HG02798 (cell line): ENCODE data around the gene DNM1L.

Source experiments
- ATAC-seq: cut with Tn5 transposase; IDR thresholded peaks from one replicate; pipeline ENCODE4 v1.9.1; 2021; ENCODE audit warnings: mild to moderate bottlenecking; ENCODE audit not compliant: unreplicated experiment, poor library complexity

Gene DNM1L

GRCh38 chr12:32679091-32679919, at the start of gene DNM1L:
Gene DNM1L (plus strand): TSS chr12:32679301. CDS start chr12:32679364, 63 bp downstream.
- peak; percentile 97 for ATAC-seq

- no peak for ATAC-seq
Observed at GRCh38 chr12:32641287-32641901, 37.7 kb upstream of the DNM1L start.

- no peak for ATAC-seq
Observed at GRCh38 chr12:32644431-32644830, 34.7 kb upstream of the DNM1L start.

- ATAC-seq, result no peak
Observed at GRCh38 chr12:32647275-32647674, 31.8 kb upstream of the DNM1L start.

GRCh38 chr12:32650508-32650907, 28.6 kb upstream of the DNM1L start:
- ATAC-seq, result no peak

- ATAC-seq, result no peak
Observed at GRCh38 chr12:32651151-32651955, 27.7 kb upstream of the DNM1L start.

- ATAC-seq, result no peak
Observed at GRCh38 chr12:32651956-32652210, 27.2 kb upstream of the DNM1L start.

GRCh38 chr12:32659908-32660440, 19.1 kb upstream of the DNM1L start:
- ATAC-seq, result no peak

- ATAC-seq, result no peak
Observed at GRCh38 chr12:32661706-32662105, 17.4 kb upstream of the DNM1L start.

- no peak for ATAC-seq
Observed at GRCh38 chr12:32662665-32663064, 16.4 kb upstream of the DNM1L start.

GRCh38 chr12:32666018-32666417, 13.1 kb upstream of the DNM1L start:
- ATAC-seq, result no peak

GRCh38 chr12:32669584-32669983, 9.5 kb upstream of the DNM1L start:
- ATAC-seq, result no peak

- peak; percentile 50 for ATAC-seq
Observed at GRCh38 chr12:32671930-32672780, 6.9 kb upstream of the DNM1L start.

GRCh38 chr12:32679920-32680237, 778 bp downstream of the DNM1L start:
- ATAC-seq, result no peak

GRCh38 chr12:32680787-32681186, 1.7 kb downstream of the DNM1L start:
- ATAC-seq, result no peak

GRCh38 chr12:32681272-32681671, 2.2 kb downstream of the DNM1L start:
- no peak for ATAC-seq

- no peak for ATAC-seq
Observed at GRCh38 chr12:32686340-32686739, 7.2 kb downstream of the DNM1L start.

GRCh38 chr12:32688786-32689185, 9.7 kb downstream of the DNM1L start:
- no peak for ATAC-seq

- no peak for ATAC-seq
Observed at GRCh38 chr12:32690927-32691326, 11.8 kb downstream of the DNM1L start.

GRCh38 chr12:32692358-32692757, 13.3 kb downstream of the DNM1L start:
- ATAC-seq, result no peak
